Right lobe of liver (tissue), 6 donors: Measurements from ENCODE around the gene FAM171A1. TPM values are rescaled to one million over a fixed set of nuclear protein-coding genes. Genes with fewer than 3 reads are reported as not detected.
A peak's percentile ranks its signal among the peaks of the same experiment; 100 is the strongest.

Source experiments
- ATAC-seq, 4 donors: fragments of 200-7000 bp; cut with Tn5 transposase; one replicate each; pipeline ENCODE4 v1.9.1; 2020; ENCODE audit warnings: mild to moderate bottlenecking in 4 of 4, moderate library complexity in 4 of 4
- DNase-seq, 3 donors: peaks; one replicate each; pipeline ENCODE4 v3.0.0-alpha.2; 2020
- H3K27ac ChIP-seq, 3 donors: fragments of 200-600 bp; one replicate each; pipeline ENCODE4 v1.8.0; 2022
- H3K27me3 ChIP-seq, 2 donors: fragments of 200-600 bp; one replicate each; pipeline ENCODE4 v1.8.0; 2022
- H3K36me3 ChIP-seq, 4 donors: fragments of 200-600 bp; sonication (generic) in 1 of 4; one replicate each; pipeline versions ENCODE4 v1.5.1 to v1.8.0; 2017 to 2022; ENCODE audit warnings: control low read depth in 1 of 4
- H3K4me1 ChIP-seq, 4 donors: fragments of 200-600 bp; sonication (generic) in 1 of 4; one replicate each; pipeline versions ENCODE4 v1.5.1 to v1.8.0; 2017 to 2022; ENCODE audit warnings: control low read depth in 1 of 4
- H3K4me3 ChIP-seq, 3 donors: fragments of 200-600 bp; one replicate each; pipeline ENCODE4 v1.8.0; 2022
- H3K9me3 ChIP-seq, 4 donors: fragments of 200-600 bp; sonication (generic) in 1 of 4; one replicate each; pipeline versions ENCODE4 v1.5.1 to v1.8.0; 2017 to 2022; ENCODE audit warnings: control low read depth in 1 of 4
- POLR2A ChIP-seq: fragments of 450-650 bp; IDR thresholded peaks from one replicate; pipeline ENCODE4 v1.6.1; 2017; ENCODE audit warnings: antibody characterized with exemption, mild to moderate bottlenecking
- WGBS: methylation state at CpG from one replicate; pipeline ENCODE4 v1.1.6; 2018; ENCODE audit warnings: low coverage, low lambda C conversion rate; ENCODE audit not compliant: insufficient coverage; ENCODE audit errors: missing lambda C conversion rate; 5-methylcytosine and 5-hydroxymethylcytosine counted together
- intact Hi-C, 2 donors: fragments of 100-400 bp; cut with DNase I; formaldehyde crosslinking; loops; one replicate each; pipeline versions ENCODE4 v1.11.2 to v1.14.1; 2022
- total RNA-seq, 6 experiments: library from RNA; depleted of rRNA in 2 of 6; stranded (reverse); fragments of >200 nt in 2 of 6; fragmentation: NEBNext Ultra II Directional in 3 of 6; extraction: Animal tissue kit (Norgen Biotek cat#: 25700) in 3 of 6; gene quantifications; one replicate each; pipeline versions ENCODE4 v1.1.0 to v1.2.4, GENCODE V29; 2016 to 2023
- TF ChIP-seq, protein P1 (sequence below), 4 donors: fragments of 200-600 bp in 3 of 4; fragments of 450-650 bp in 1 of 4; IDR thresholded peaks; one replicate each; pipeline versions ENCODE4 v1.5.1 to v1.8.0; 2016 to 2022; ENCODE audit warnings: antibody characterized with exemption in 4 of 4, mild to moderate bottlenecking in 2 of 4
- donor health status: DM: no; HTN: yes; CAD: no.
- donor health status: DM: no; HTN: no; CAD: no.
- donor health status: DM: no; HTN: no; CAD: no.
- donor health status: DM: no; HTN: yes; CAD: no.
- donor health status: DM: no; HTN: yes; CAD: no.

The FAM171A1 gene
- total RNA-seq, 6 experiments from 2014 or later: 6.1 to 12.1 (median 10.3) TPM

- 59% methylated on average over 2 of the region's 2 CpGs for WGBS
- intact Hi-C loops: no loop called here
- TF ChIP-seq, protein P1, sequence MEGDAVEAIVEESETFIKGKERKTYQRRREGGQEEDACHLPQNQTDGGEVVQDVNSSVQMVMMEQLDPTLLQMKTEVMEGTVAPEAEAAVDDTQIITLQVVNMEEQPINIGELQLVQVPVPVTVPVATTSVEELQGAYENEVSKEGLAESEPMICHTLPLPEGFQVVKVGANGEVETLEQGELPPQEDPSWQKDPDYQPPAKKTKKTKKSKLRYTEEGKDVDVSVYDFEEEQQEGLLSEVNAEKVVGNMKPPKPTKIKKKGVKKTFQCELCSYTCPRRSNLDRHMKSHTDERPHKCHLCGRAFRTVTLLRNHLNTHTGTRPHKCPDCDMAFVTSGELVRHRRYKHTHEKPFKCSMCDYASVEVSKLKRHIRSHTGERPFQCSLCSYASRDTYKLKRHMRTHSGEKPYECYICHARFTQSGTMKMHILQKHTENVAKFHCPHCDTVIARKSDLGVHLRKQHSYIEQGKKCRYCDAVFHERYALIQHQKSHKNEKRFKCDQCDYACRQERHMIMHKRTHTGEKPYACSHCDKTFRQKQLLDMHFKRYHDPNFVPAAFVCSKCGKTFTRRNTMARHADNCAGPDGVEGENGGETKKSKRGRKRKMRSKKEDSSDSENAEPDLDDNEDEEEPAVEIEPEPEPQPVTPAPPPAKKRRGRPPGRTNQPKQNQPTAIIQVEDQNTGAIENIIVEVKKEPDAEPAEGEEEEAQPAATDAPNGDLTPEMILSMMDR (IDR thresholded peaks at IDR 0.05): no peak
- TF ChIP-seq POLR2A: no peak
- Histone ChIP-seq H3K9me3 (no peaks in the 10 kb centered on the region), H3K27me3 (no peaks in the 10 kb centered on the region), H3K36me3 (no peaks in the 10 kb centered on the region), H3K4me3 (no peak overlapping the region), H3K4me1 (no peaks in the 10 kb centered on the region), H3K27ac (no peak overlapping the region)
- no peak for DNase-seq
- ATAC-seq: peak in 1 of 4 donors; percentile 42
These were observed 173.8 kb downstream of the FAM171A1 start for GRCh38 chr10:15197276-15197675.

DNA sequence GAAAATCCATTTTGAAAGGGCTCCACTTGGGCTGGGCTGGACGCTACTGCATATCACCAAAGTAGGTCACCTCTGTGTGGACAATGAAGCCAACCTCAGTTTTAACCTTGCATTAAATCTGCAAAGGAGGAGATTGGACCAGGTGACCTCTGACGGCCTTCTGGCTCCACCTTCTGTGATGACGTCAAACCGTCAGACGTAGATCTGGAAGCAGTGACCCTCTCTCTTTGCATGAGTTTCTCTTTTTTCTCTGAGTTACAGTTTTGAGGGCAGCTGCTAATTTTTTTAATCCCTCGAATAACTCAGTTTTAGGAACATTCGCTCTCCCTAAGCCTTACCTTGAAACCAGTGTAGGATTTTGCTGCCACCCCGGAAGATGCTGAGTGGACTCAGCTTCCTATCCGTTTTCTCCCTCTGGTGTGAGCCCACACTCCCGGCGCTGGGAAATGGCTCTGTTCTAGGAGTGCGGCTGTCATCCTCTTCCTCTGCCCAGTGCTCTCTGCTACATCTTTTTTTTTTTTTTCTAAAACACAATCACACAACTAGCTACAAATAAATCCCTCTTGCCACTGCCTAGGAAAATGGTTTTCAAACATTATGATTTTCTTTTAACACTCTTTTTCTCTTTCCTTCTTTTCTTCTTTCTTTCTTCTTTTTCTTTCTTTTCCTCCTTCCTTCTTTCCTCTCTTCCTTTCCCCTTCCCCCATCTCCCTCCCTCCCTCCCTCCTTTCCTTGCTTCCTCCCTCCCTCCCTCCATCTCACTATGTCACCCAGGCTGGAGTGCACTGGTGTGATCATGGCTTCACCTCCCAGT, 174.9 kb downstream of the FAM171A1 start:
- TF ChIP-seq POLR2A: no peak
- TF ChIP-seq, protein P1 (IDR thresholded peaks at IDR 0.05): no peak
- ATAC-seq: peak in 1 of 4 donors; percentile 27
- Histone ChIP-seq H3K27me3 (no peaks in the 10 kb centered on the region), H3K4me1 (no peaks in the 10 kb centered on the region), H3K36me3 (no peaks in the 10 kb centered on the region), H3K27ac (no peak overlapping the region), H3K9me3 (no peaks in the 10 kb centered on the region), H3K4me3 (no peak overlapping the region)
- intact Hi-C loops: no loop called here
- DNase-seq: no peak
- WGBS: 61% methylated on average over 12 of the region's 12 CpGs

DNA sequence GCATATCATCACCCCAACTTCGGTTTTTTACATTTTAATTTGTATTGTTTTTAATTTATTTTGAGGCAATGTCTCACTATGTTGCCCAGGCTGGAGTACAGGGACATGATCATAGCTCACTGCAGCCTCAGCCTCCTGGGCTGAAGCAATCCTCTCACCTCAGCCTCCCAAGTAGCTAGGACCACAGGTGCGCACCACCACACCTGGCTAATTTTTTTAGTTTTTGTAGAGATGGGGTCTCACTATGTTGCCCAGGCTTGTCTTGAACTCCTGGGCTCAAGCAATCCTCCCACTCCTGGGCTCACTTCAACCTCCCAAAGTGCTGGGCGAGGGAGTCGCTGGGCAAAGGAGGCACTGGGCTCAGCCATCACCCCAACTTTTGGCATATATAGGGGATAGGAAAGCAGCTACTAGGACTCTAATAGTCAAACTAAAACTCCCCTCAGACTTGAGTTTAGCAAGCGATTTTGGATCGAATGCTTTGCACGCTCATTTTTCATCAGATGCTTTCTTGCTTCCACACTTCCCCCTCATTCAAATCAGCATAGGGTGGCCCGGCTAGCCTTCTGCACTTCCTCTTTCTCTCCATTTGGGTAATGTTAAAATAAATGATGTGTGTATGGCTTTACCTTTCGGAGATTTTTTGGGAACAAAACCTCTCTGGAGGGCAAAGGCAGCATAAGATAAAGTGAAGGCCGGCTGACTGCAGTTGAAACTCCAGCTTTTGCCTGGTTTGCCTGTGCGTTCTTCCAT, 181.8 kb downstream of the FAM171A1 start:
- Histone ChIP-seq H3K9me3 (no peaks in the 10 kb centered on the region), H3K36me3 (no peaks in the 10 kb centered on the region), H3K27me3 (no peaks in the 10 kb centered on the region), H3K27ac (no peak overlapping the region), H3K4me1 (no peaks in the 10 kb centered on the region), H3K4me3 (no peak overlapping the region)
- intact Hi-C loops: no loop called here
- ATAC-seq: no peak
- DNase-seq: no peak
- TF ChIP-seq POLR2A: no peak
- TF ChIP-seq, protein P1 (IDR thresholded peaks at IDR 0.05): no peak
- WGBS: 74% methylated on average over 11 of the region's 11 CpGs

GRCh38 chr10:15188603-15189002, 182.5 kb downstream of the FAM171A1 start:
- no peak for ATAC-seq

More at GRCh38 chr10:15188603-15189002, 182.5 kb downstream of the FAM171A1 start:
- Histone ChIP-seq H3K4me3 (no peak overlapping the region), H3K36me3 (no peaks in the 10 kb centered on the region), H3K27ac (no peak overlapping the region), H3K4me1 (no peaks in the 10 kb centered on the region), H3K27me3 (no peaks in the 10 kb centered on the region), H3K9me3 (no peaks in the 10 kb centered on the region)
- WGBS: 85% methylated on average over 5 of the region's 5 CpGs
- intact Hi-C loops: no loop called here
- DNase-seq: no peak
- no peak for TF ChIP-seq POLR2A
- TF ChIP-seq, protein P1 (IDR thresholded peaks at IDR 0.05): no peak
